ENCODE measurements around the gene FKBP2.

The FKBP2 gene

DNA sequence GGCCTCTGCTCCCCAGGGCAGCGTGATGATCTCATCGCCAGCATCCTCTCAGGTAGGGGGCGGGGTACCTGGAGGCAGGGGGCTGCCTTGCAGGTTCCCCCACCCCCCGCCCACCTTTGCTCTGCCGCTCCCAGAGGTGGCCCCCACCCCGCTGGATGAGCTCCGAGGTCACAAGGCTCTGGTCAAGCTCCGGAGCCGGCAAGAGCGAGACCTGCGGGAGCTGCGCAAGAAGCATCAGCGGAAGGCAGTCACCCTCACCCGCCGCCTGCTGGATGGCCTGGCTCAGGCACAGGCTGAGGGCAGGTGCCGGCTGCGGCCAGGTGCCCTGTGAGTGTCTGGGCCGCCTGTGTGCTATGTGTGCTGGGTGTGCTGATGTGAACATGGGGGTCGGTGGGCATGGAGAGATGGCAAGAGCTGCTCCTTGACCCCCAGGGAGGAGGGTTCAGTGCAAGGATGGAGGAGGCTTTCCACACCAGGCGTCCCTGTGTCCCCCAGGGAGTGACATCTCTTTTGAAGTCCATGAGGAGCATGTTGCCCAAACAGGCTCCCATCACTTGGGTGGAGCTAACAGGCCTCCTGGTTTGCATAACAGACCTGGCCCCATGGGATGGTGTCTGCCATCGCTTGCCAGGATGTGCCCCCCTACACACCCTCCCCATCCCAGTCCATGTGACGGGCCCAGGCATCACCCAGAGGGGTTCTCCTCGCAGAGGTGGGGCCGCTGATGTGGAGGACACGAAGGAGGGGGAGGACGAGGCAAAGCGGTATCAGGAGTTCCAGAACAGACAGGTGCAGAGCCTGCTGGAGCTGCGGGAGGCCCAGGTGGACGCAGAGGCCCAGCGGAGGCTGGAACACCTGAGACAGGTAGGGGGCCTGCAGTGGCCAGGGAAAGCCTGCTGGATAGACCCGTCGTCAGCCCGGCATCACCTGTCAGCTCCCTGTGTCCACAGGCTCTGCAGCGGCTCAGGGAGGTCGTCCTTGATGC, 24.6 kb downstream of the FKBP2 start:
- DNase-seq = no peak

DNA sequence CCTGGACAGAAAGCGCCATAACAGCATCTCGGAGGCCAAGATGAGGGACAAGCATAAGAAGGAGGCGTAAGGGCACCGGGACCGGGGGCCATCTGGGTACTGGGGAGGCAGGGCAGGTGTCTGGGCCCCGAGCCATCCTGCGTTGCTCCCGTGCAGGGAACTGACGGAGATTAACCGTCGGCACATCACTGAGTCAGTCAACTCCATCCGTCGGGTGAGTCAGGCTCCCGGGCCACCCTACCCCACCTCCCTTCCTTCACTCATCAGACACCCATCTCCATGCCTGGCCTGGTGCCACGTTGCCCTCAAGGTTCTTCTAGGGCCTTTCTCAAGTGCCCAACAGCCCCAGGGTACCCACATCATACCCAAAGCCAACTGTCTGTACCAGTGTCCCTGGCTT, 25.4 kb downstream of the FKBP2 start:
- DNase-seq = no peak

DNA sequence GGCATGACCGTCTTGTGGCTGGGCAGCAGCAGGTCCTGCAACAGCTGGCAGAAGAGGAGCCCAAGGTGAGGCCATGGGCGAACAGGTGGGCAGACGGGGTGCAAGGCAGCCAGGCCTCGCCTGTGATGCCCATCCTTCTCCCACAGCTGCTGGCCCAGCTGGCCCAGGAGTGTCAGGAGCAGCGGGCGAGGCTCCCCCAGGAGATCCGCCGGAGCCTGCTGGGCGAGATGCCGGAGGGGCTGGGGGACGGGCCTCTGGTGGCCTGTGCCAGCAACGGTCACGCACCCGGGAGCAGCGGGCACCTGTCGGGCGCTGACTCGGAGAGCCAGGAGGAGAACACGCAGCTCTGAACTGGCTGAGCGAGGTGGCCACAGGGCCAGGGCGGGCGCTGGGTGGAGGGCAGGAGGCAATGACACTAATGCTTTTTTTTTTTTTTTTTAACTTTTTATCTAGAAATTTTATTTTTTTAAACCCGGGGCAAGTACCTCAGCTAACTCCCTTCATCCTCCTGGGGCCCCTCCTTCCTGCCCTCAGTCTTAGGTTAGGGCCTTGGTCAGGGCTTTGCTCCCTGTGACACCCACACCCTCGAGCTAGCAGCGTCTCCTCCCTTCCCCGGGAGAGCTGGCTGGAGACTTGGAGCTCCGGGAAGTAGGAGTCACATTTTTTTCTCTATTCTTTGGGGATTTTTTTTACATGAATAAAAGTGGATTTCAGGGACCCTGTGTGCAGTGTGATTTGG, 26.5 kb downstream of the FKBP2 start:
- no peak for DNase-seq

DNA sequence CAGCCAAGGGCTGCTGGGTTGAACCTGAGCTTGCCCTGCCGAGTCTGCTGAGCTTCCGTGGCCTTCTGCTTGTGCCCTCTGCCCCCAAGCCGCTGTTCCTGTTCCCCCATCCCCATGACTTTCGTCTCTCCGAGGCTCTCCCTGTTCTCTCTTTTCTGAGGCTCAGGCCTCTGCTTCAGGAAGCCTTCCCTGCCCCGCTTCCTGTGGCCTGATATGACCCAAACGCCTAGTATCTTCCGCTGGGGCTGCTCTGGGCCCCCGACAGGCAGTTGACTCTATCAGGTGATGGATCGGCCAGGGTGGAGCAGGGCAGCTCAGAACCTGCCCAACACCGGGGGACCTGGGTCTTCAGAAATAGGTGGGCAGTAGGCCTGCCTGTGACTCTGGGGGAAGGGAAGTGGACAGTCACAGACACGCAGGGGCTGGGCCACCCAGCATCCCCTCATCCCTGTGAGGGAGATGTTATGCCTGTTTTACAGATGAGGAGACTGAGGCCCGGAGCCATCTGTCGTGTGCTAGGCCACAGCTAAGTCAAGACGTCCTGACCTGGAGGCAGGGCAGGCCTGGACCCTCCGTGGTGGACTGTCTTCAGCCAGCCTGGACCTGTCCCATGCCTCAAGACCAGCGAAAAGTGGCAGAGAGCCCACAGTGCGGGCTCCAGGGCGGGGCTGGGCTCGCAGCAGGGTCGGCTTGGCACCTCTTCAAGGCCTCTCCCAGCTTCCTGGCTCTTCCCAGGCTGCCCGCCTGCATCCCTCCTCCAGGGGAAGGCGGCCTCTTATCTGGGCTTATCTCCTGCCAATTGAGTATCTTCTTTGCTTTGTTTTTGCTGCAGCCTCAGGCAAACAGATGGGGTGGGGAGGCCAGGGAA, 27.4 kb downstream of the FKBP2 start:
- DNase-seq = no peak

DNA sequence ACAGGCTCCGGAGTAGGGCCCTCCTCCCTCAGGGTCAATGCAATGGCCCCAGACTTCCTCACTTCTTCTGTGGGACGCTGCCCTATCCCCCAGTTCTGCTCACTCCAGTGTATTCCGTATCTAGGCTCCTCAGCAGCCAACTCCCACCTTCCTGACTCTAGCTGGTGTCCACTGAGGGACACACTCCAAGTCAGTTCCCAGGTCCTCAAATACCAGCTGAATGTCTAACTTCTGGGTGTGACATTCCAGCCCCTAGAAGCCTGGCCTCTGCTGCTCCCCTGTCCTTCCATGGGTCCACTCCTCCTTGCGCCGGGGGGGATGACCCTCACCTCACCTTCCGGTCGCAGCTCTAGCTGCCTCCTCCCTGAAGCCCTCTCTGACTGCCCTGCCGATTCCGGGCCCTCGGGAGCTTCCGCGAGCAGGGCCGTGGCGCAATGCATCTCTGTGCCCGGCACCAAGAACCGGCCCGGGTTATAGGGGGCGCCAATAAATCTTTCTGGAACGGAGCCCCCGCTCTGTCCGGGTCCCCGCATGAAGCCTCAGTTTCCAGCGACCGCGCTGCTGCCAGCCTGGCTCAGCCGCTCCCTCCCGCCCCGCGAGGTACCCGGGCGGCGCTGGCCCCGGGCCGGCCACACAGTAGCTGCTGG, 28.1 kb downstream of the FKBP2 start:
- DNase-seq = no peak

DNA sequence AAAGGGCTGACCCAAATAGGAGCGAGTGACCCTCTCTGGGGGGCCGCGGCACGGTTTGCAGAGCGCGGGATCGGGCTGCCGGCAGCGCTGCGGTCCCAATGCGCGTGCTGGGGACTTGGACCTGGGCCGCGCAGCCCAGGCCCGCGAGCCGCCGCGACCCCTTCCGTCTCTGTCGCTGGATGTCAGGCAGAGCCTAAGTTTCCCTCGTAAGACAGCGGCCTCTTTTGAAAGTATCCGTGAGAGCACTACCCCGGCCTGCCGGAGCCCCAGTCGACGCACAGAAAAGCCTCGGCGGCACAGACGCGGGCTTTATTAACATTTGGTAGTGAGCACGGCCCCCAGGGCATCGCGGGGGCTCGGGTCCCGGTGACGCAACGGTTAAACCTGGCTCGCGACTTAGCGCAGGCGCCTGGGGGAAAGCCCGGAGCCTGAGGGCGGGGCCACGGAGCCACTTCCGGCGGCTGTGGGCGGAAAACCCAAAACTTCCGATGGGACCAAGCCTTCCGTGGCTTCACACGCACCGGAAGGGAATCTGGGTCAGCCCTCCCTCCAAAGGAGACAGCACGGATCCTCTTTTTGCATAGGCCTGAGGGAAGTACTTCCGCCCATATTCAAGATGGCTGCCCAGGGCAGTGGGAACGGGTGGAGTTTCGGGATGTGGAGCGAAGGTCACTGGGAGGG, 28.8 kb downstream of the FKBP2 start:
- DNase-seq = peak; percentile 98

DNA sequence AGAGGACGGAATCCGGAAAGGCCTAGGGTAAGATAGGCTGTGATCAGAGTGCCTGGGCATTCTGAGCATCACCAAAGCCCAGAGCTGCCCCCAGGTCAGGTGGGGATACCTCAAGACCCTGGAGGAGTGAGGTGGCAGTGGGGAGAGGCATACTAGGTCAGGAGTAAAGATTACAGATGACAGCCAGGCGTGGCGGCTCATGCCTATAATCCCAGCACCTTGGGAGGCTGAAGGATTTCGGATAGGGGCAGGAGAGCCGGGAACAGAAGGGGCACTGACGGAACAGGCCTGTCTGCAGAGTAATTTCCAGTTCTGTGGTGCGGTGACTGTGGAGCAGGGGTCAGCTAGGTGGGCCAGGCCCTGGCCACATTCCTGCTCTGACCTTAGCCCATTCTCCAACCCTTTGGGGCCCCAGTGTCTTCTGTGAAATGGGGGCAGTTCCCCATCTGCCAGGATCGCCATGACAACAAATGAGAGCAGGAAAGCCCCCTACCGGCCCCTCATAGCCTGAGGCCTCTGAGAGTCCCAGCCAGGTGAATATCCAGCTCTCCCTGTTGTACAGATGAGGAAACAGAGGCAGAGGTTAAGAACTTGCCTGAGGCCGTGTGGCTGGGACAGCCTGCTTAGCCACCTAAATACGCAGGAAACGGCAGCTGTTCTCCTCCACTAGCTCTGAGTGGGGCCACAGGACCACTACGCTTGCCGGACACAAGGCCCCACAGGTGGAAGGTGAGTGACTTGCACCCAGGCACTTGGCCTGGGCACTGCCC, 34.3 kb downstream of the FKBP2 start:
- DNase-seq = no peak

DNA sequence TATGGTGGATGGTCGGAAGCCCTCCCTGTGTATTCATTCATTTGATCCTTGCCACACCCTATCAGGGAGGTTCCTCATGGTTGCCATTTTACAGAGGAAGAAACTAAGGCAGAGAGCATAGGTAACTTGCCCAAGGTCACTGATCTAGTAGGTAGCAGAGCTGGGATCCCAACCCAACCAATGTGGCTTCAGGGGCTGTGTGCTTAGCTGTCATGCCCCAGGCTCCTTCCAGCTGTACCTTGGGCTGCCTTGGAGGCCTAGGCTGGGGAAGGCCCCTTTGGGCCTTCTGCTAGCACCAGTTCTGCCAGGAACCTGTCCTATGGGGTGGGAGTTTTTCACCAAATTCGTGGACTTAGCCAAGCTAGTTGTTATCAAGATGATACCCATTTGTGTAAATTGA, 34.9 kb downstream of the FKBP2 start:
- DNase-seq = no peak

DNA sequence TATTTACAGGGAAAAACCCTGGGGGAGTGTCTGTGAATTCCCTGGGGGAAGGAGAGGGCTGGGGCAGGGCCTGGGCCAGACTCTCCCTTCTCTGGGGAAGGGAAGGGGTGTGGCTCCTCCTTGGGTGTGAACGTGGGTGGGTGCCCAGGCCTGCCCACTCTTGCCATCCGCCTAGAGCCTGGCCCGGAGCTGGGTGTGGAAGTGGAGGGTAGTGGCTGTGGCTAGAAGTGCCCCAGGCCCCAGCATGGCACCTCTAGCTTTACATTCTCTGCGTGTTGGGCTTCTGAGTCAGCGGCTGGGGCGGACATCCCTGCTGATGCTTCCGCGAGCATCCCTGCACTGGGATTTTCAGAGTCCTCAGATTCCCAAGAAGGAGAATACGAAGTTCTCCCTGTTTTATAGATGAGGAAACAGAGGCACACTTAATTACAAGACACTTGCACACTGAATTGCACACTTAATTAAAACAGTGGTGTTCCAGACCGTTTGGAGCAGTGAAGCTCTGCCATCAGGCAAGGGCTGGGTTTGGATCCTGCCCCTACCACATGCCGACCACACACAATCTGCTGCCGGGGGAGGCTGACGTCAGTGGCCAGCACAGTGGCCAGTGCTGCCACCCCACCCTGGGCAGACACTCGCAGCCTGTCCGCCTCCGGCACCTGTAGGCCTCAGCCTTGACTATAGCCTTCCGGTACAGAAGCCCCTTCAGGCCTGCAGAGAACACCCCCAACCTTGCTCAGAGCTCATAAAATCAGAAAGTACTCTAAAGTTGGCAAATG, 35.9 kb downstream of the FKBP2 start:
- DNase-seq = no peak

DNA sequence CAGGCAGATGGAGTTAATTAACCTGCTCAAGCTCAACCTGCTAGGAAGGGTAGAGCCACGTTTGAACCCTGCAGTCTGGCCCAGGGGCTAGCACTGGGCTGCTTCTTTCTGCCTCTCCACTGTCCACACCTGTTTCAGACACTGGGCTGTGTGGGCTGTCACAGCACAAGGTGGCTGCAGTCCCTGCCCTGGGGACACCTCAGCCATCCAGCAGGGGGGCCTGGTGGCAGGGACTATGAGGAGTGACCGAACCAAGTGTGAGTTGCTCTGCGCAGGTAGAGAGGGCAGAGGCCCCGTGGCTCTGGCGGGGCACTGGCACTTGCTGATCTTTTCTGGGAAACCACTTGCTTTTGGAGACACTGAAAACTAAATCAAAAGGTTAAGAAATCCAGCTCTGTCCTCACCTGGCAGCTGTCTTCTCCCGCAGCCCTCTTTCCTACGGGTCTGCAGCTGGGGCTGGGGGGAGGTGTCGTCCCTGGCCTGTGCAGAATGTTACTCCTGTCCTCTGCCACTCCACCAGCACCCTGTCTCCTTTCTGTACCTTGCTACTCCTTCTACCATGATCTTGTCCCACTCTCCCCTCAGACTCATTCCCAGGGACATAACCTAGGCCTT, 37.8 kb downstream of the FKBP2 start:
- DNase-seq = no peak

DNA sequence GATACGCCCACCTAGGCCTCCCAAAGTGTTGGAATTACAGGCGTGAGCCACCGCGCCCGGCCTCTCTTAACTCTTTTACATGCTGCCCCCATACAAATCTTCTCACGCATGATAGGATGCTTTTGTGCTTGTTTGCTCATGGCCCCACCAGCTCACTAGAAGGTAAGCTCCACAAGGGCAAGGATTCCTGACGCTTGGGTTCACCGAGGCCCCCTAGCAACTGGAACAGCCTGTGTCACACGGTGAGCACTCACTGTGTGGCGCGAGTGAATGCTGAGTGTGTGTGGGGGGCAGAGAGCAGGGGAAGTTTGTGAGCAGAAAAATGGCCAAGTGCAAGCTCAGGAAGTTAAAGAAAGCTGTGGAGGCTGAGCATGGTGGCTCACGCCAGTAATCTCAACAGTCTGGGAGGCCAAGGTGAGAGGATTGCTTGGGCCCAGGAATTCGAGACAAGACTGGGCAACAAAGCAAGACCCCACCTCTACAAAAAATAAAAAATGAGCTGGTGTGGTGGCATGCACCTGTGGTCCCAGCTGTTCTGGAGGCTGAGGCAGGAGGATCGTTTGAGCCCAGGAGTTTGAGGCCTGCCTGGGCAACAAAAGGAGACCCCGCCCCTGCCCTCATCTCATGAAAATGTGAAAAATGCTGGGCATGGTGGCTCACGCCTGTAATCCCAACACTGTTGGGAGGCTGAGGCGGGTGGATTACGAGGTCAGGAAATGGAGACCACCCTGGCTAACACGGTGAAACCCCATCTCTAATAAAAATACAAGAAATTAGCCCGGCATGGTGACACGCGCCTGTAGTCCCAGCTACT, 41.3 kb downstream of the FKBP2 start:
- DNase-seq = no peak

DNA sequence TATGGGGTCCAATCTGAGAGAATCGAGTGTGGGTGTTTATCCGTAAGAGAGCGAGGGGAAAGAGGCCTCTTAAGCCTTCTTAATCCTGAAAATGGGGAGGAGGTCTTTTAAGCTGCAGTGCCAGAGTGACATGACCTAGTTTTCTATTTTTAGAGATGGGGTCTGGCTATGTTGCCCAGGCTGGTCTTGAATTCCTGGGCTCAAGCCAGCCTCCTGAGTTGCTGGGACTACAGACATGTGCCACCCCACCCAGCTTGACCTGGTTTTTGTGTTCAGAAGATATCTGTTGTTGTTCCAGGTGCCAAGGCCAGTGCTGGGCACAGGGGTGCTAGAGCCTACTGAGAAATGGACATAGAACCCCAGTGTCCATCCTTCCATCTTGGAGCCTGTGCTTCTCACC, 42.2 kb downstream of the FKBP2 start:
- no peak for DNase-seq

DNA sequence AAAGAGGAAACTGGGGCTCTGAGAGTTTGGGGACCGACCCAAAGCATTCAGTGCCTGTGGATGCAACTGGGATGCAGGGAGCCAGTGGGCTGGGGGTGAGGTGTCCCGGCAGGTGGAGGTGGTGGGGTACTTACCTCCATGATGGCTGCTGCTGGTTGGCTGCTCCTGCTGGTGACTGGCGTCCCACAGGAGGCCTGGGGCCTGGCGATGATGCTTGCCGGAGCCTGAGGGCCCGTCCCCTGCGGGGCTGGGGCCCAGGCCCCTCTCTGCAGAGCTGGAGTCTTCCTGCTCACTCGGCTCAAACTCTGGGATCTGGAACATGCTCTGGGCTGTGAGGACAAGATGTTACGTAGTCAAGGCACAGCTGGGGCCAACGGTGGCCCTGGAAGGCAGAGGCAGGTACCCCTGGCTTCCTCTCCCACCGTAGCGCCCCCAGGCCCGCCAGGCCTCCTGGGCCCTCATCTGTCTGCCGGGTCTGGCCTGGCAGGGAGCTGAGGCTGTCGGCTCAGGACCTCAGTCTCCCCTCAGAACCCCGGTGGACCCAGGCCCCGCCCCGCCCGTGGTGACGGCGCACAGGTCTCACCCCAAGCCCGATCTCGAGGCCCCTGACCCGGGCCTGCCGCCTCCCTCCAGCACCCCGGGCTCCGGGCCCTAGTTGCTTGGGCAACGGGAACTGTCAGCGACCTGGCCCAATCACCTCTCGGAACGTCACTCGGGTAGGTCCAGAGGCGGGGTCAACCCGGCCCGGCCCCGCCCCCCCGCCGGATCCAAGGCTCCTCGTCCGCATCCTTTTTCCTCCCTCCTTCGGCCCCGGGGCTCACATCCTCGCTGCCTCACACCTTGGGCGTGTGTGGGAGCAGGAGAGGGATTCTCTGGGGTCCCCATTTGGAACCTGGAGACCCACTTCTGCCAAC, 43.4 kb downstream of the FKBP2 start, which contains the start of gene BAD:
Gene BAD (minus strand): TSS at position 618 of the 914 bp plus-strand sequence. CDS start 297 bp downstream, at position 321.
- peak; percentile 95 for DNase-seq

DNA sequence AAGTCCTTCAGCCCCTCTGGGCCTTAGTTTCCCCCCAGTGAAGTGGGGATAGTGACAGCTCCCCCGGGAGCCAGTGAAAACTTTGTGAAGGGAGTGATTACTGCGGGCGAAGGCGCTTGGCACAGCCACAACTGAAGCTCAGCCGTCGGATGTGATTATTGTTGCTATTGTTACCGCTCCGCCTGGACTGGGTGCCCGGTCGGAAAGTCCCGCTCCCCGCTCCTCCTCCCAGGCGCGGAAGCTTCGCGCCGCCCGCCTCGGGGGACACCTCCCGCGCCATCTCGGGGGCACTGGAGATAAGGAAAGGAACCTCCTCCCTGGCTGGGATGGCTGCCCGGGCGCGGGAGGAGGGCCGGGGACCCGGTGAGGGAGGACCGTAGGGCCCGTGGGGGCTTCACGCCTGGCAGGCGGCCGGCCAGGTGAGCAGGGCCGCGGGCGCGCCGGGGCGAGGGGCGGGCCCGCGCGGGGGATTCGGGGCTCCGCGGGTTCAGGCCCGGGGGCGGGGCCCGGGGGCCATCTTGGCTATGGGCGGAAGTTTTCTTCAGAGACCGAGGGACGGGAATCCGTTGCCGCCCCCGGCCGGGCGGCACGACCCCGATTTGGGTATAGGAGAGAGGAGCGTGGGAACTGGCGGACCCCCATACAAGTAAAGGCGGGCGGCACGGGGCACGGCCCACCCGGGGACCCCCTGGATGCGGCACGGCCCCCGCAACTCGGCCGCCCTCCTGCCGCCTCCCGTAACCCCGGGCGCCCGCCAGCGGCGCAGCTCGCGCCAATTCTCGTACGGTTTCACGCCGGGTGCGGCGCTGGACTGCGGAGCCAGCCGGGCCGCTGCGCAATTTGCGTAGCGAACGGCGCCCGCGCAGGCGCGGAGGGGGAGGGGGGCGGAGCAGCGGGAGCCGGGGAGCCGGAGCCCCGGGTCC, 44.3 kb downstream of the FKBP2 start, which contains the start of gene GPR137:
Gene GPR137 (plus strand): TSS at position 887 of the 923 bp plus-strand sequence. CDS start 677 bp downstream, outside the sequence.
- DNase-seq = peak; percentile 77

DNA sequence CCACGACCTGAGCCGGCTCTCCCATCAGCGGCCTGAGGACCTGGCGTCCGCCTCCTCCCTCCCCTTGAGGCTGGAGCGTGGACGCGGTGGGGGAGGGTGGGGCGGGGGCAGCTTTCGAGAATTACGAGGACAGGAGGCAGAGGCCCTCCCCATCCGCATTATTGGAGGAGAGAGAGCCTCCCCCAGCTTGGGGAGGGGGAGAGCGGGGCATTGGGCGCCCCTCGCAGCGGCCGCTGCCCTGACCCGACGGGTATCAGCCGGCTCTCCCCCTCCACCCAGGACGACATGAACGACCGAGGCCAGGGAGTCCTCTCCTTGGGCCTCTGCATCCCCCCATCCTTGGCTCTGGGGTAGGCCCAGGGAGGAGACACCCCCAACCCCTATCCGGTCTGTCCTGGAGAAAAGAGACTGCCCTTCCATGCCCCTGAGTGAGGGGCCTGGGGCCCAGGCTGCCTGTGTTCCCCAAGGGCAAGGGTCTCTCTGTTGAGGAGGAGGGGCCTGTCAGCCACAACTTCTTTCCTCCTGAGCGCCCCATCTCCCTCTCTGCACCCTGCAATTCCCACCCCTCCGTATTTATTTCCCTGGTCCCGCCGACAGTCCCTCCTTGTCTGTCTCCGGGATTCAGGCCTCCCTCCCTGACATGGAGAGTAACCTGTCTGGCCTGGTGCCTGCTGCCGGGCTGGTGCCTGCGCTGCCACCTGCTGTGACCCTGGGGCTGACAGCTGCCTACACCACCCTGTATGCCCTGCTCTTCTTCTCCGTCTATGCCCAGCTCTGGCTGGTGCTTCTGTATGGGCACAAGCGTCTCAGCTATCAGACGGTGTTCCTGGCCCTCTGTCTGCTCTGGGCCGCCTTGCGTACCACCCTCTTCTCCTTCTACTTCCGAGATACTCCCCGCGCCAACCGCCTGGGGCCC, 45.2 kb downstream of the FKBP2 start:
- DNase-seq = peak; percentile 37
